ENCODE data around the gene DMBT1. TPM values are rescaled to one million over a fixed set of nuclear protein-coding genes. Genes with fewer than 3 reads are reported as not detected.

DMBT1 gene
- total RNA-seq, 1 donor from 2014 or later, result not detected

DNA sequence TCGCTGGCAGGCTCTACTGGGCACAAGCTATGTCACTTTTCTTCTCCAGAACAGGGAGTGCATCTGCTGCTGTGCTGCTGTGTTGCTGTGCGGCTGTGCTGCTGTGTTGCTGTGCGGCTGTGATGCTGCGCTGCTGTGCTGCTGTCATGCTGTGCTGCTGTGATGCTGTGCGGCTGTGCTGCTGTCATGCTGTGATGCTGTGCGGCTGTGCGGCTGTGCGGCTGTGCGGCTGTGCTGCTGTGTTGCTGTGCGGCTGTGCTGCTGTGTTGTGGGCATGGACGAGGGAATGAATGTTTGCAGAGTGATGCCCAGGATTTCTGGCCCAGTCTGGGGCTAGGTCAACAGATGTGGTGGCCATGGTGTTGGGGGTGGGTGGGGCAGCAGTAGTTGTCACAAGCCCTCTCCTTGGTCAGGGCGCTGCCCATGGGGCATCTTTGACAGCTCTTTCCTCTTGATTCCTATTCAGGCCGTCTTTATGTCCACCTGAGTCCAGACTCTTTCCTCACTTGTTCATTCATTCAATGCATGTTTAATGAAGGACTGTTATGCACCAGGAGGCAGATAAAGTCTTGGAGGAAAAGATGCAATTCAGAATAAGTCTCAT is 83.5 kb downstream of the DMBT1 start:
- no peak for DNase-seq (ENCODE audit: low read depth, low spot score)

DNA sequence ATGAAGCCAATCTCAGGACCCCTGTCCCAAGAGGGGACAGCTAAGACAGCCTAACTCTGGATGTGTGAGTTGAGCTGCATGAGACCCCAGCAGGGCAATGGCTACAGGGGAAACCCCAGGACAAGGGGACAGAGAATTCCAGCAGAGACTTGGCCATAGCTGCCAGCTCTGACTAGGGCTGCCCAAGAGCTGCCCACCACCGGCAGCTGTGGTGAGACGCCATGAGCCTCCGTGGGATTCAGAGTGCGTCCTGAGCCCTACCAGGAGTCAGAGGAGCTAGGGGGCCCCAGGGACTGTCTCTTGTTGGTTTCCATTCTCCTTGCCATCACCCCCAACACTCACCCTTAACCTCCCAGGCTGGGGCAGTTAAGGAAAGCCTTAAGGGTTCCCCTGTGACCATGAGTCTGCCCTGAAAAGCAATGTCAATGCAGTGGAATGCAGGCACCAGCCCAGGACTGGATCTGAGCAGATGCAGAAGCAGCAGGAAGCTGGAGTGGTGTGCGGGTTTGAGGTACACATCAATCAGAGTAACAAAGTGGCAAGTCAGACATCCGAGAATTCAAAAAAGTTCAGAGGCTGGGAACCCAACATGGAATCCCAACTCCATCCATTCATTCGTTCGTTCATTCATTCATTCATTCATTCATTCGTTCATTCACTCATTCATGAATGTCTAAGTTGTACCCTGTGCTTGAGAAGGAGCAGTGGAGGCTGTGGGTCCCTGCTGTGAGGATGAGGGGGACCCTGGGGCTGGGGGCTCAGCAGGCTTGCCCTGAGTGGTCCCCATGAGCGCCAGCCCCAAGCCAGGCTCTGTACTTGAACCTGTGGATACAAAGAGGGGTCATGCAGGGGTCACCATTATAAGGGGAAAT is 86.2 kb downstream of the DMBT1 start:
- DNase-seq (ENCODE audit: low read depth, low spot score), result no peak

DNA sequence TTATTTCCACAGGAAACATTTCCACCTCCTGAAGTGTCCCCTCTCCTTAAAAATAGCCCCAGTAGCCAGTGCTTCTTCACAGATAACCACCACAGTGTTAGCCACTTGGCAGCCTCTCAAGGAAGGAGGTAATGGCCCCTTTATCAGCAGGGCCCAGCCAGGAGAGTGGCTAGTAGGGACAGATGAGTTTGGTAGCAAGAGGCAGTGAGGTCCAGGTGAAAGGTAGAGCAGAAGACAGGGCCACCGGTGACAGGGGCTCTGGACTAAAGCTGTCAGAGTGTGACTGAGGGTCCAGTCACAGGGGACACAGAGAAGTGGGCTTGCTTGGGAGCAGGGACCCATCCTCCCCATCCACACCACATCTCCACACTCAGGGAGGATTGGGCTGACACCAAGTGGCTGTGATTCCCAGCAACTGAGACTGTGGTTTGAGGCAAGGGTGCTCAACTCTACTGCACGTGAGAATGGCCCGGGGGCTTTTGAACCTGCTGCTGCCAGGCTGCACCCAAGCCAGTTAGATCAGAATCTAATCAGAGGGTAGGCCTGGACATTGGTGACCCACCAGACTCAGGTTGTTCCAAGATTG is 86.9 kb downstream of the DMBT1 start:
- DNase-seq (ENCODE audit: low read depth, low spot score), result no peak

DNA sequence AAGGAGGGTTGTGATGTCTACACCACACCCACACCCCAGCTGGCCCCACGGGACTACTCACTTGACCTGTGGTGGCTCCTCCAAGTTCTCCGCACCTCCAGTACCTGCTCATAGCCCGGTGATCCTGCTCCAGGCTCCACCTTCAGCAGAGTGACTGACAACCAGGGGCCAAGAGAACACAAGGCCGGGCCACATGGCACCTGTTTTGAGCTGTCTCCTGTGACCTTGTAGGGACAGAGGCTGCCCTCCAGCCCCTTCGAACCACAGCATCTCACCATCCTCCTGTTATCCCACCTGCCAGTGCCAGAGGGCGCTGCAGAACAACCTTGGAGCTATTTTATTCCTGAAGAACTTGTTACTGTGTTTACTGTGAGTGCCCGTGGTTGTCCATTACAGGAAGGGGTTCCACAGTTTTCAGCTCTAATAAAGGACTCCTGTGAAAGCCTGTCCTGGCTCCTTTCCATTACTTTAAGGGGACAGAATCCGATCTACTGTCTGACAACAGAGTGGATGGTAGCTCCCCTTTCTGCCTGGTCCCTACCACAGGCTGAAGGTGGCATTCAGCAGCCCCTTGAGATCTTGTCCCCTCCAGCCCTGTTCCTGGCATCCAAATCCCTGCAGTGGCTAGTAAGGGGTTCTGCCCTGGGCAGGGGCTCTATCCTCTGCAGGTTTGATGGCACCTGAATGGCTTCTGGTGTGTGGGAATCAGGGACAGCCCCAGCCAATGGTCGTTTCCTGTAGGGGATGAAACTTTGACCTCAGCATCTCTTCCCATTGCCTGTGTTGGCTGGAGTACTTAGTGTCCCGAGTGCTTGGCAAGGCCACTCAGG is 88.3 kb downstream of the DMBT1 start:
- DNase-seq (ENCODE audit: low read depth, low spot score), result no peak

DNA sequence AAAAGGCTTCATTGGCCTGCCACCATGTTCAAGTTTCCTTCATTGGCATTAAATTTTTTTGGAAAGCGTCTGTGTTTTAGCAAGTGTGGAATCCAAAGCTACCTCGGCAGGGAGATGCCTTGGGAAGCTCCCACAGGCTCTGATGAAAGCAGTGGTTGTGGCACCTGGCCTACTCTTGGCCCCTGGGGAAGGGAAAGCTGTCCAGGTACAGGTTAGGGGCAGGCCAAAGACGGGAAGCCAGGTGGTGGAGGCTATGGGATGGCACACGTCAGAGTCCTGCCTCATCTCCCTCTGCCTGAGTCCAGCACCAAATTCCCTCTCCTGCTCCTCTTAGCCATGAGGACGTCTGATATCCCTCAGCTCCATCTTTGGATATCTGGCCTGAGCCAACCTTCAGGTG is 89.3 kb downstream of the DMBT1 start:
- DNase-seq (ENCODE audit: low read depth, low spot score), result no peak

DNA sequence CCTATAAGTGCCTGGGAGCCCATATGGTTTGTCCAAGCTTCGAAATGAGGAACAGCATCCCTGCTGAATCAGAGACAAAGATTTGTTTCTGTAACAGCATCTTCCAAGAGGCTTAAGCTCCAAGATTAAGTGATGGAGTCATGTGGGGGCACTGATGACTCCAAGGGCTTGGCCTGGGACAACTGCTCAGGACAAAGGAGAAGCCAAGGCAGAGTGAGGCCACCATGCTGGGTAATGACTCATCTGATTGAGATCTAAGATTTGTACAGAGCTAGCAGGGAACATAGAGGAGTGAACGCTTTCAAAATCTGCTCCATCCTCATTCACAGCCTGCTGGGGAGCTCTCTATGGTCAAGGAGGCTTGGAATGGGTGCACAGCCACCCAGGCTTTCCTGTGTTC is 89.8 kb downstream of the DMBT1 start:
- DNase-seq (ENCODE audit: low read depth, low spot score), result no peak

DNA sequence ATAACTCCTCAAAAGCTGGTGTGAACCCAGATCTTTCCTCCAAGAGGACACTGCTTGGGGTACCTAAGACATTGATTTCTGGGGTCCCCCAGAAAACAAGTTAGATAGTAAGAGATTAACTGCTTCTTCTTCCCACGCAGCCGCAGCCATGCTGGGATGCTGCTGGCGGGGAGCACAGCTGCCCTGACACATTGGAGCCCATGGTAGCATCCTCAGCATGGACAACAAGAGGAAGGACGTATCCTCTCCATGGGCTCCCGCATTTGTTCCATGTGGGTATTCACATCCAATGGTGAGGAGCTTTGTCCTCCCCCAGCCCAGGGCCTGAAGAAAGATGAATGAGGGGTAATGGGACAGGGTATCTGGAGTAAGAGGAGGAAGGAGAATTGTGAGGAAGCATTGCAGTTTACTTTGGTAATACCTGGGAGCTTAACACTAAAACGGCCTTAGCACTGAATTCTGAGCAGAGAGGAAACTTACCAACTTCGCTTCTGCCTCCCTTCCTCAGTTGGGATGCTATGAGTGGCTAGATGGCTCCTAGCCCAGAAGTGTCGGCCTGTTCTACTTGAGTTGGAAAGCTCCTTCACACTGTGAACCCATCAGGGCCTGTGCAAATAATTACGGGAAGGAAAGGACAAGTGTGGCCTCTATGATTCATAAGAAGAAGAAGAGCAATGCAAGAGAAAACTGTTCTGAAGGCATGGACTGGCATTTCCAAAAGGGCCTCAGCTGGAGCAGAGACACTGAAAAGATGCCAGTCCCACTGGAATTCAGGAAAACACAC is 95.2 kb downstream of the DMBT1 start:
- DNase-seq (ENCODE audit: low read depth, low spot score), result no peak

DNA sequence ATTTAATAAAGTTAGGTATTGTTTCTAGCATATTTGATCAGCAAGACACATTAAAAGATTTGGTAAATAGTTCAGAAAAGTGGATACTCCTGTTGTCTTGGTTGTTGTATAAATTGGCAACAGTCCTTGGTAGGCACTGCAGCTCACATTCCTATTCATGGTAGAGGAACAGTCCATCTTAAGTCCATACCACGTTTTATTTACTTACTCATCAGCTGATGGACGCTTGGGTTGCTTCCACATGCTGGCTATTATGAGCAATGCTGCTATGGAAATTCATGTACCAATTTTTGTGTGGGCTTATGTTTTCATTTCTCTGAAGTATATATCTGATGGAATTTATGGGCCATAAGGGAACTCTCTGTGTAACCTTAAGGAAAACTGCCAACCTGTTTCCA is 95.8 kb downstream of the DMBT1 start:
- no peak for DNase-seq (ENCODE audit: low read depth, low spot score)

DNA sequence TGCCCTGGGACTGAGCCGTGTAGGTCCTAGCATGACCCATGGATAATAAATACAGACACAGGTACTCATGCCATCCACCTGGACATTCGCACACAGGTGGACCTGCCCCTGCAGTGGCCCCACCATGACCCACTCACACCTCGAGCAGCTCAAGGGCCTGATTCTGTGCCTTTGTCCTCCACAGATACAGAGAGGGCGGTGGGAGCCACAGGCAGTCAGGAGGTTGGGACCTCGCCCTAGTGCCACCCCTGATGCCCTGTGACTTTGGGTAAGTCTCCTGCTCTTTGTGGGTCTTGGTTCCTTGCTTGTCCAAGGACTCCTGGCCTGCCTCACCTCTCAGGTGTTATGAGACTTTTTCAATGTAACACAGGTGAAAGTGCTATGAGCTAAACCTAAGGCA is 96.2 kb downstream of the DMBT1 start:
- no peak for DNase-seq (ENCODE audit: low read depth, low spot score)

DNA sequence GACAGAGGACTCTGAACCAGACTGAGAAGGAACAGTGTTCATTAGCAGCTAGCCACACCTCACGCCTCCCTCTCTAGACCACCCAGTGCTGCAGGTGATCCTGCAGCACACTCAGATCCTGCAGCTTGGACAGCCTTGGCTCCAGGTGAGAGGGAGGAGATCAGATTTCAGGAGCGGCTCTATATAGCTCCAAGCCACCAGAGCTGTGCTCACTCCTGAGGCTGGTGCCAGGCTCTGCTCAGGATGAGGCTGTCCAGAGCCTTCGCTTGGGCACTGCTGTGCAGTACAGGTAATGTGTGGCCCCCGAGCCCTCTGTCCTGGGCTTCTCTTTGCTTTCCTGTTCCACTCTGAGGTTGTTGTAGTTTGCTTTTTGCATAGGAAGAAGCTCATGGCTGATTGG is 96.7 kb downstream of the DMBT1 start:
- no peak for DNase-seq (ENCODE audit: low read depth, low spot score)

DNA sequence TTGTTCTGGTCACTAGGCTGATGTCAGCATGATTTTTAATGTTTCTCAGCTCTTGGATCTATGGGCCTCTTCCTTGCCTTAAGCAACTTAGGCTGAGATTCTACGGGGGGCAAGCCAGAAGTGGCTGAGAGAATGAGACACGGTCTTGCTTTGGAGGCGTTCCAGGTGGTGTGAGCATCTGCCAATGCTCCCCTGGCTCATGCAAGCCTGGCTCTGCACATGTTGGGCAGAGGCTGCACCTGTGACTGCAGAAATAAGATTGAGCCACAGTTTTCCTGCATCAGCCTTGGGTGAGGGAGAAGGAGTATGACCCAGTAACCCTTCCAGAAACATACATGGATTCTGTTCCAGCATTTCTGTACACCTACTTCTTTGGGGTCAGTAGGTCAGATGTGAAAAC is 97.2 kb downstream of the DMBT1 start:
- DNase-seq (ENCODE audit: low read depth, low spot score), result no peak

DNA sequence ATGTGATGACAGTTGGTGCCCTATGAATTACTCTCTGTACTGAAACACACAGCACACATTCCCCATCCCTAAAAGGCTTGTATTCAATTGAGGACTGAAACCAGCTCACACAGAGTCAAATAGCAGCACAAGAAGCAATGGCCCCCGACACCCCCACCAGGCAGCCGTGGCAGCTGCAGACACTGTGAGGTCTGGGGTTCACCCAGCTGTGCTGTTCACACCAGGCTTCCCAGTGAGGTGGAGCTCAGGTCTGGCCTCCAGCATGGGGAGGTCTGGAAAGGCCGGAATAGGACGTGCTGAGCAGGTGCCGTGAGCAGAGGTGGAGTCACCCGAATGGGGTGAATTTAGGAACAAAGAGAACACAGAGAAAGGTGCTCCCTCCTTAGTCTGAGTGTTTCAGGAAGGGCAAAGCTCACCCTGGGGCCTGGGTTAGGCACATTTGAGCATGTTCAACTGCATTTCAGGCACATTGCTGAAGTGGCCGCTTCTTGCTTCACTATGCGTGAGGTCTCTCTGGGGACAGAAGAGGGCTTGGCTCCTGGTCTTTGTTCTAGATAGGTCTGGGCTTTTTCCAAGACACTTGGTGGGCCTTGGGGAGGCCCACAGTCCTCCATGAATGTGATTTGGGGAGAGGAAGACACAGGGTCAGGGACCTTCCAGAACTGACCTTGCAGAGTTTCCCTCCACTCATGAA is 97.9 kb downstream of the DMBT1 start:
- DNase-seq (ENCODE audit: low read depth, low spot score), result no peak

DNA sequence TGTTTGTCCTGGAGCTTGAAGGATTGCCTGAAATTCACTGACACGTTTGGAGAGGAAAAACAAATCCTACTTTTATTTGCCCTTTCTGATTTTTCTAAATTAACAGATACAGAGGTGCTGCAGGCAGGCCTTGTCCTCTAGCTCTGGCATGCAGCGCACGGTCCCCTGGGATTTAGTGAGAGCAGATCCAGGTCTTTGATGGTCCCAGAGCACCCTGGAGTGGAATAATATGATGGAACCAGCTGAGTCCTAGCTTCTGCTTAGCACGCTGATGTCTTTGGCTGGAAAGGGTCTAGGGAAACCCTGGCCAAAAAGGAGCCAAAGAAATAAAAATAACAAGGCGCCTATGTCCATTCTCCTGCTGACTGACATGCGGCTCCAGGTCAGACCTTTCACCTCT is 98.6 kb downstream of the DMBT1 start:
- no peak for DNase-seq (ENCODE audit: low read depth, low spot score)

DNA sequence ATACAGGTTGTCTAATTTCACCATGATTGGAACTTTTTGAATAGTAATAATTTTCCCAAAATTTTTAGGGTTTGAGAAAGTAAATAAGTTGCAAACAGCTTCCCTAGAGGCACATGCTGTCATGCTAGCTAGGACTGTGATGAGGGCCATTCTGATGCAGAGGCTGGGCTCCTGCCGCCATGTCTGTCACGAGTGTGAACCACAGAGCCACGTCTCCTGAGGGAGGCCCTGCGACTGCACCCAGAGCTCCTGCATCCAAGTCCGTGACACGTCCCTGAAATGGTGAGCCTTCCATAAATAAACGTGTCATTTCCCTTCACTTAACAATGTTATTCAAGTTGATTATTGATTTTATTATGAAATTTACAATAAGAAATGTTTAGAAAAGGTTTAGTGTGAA is 99.1 kb downstream of the DMBT1 start:
- no peak for DNase-seq (ENCODE audit: low read depth, low spot score)

DNA sequence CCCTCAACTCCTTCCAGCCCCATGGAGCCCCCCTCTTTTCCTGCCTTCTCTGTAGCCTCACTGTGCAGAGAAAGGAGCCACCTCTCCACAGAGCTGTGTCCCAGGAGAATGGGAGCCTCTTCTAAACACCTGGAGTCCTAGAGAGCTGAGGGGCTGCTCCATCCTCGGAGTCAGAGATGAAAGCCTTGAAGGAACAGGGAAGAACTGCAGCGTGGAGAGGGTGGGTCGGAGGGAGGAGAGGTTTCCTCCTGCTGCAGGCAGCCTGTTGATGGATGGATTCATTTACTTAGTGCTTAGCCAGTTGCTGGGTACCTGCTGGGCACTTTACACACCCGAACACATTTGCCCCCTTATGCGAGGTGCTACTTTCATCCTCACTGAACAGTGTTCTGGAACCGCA is 100.1 kb downstream of the DMBT1 start:
- no peak for DNase-seq (ENCODE audit: low read depth, low spot score)

DNA sequence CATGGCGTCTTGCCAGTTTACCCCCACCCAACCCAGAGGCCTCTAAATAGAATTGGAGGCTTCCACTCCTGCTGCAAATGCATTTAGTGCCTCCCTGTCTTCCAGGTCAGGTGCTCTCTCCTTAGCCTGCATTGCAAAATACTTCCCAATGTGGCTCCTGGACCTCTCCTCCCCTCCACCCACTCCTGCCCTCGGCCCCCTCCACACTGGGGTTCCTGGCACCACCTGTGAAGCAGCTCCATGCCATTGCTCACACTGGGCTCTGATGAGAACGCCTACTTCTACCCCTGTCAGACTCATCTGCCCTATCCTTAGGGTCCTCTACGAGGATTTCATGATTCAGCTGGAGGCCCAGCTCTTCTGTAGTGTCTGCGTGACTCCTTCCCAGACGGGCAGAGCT is 101.7 kb downstream of the DMBT1 start:
- DNase-seq (ENCODE audit: low read depth, low spot score), result no peak

DNA sequence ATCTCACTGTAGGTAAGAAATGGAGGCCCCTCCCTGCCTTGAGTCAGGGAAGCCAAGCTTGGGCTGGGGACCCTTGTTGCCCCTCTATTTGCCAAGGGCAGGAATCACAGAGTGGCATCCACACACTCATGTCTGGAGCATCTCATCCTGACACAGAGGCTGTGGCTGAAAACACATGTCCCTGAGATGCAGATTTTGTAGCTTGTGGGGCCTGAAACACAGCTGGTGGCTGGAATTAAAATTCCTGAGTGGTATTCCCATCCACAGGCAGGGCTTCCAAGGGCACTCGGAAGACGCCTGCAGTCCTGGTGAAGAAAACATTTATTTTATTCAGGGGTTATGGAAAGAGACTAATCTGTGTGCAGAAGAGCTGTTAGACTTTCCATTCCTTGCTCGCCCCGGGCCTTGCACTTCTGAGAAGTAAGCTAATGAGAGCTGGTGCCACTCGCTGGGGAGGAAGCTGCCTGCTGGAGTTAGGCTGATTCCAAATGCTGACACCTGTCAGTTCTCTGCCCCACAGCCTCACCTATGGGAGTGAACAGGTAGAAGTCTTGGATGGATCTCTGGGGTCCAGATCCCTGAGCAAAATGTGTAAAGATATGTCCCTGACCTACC is 103.1 kb downstream of the DMBT1 start:
- no peak for DNase-seq (ENCODE audit: low read depth, low spot score)

DNA sequence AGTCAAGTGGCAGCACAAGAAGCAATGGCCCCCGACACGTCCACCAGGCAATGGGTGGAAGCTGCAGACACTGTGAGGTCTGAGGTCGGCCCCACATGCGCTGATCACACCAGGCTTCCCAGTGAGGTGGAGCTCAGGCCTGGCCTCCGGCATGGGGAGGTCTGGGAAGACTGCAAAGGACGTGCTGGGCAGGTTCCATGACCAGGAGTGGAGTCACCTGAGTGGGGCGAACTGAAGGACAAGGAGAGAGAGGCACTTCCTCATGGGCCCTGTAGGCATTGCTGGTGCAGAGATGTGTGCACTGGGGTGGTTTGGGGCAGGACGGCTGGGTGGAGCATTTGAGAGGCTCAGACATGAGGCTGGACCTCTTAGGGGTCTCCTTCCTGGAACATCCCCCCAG is 103.9 kb downstream of the DMBT1 start:
- no peak for DNase-seq (ENCODE audit: low read depth, low spot score)

DNA sequence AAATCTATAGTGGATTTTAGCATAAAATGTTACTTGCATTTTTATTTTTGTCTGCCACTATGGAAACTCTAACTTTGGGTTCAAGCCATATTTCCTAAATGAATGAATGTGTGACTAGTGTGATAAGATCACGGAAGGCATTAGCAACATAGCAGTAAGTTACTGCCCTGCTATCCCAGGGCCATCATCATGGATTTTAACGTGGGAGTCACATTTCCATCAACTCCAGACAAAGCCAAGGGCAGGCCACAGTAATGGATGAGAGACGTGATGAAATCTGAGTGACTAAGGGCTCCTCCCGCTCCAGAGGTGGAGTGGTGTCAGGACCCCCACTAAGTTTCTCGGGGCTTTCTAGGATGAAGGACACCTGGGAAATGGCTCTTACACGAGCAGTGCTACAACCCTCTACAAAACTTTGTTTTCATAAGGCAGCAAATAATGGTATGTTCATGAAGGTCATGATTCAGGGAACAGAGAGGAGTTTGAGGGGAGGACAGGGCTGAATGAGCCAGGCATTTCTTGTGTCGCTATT is 104.8 kb downstream of the DMBT1 start:
- DNase-seq (ENCODE audit: low read depth, low spot score), result no peak

DNA sequence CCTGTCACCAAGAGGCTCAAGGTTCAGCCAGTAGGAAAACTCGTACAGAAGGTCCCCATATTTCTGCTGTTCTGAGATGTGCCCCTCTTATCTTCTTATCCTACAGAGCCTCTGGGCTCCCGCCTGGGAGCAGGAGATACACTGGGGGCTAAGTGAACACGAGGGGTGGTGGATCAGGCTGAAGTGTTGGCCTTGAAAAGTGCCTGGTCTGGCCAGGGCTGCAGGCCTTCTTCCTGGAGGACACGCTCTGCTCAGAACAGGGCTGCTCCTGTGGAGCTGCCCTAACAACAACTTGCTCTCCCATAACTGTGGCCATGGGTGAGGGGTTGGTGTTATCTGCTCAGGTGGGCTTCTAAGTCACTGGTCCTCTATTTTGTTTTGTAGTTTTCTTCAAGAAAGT is 105.4 kb downstream of the DMBT1 start:
- DNase-seq (ENCODE audit: low read depth, low spot score), result no peak
